ENCODE measurements around the gene NNMT.

NNMT gene
- 0 reads per million in 2 donors for total RNA-seq

GRCh38 chr11:114295676-114296604, at the start of gene NNMT:
Gene NNMT, plus strand, starts transcription at chr11:114296399. Its CDS starts 158 bp downstream, at chr11:114296557.
- DNase-seq = no peak

GRCh38 chr11:114247070-114247789, 49.0 kb upstream of the NNMT start:
- DNase-seq = no peak

GRCh38 chr11:114250180-114250579, 46.0 kb upstream of the NNMT start:
- DNase-seq = no peak

GRCh38 chr11:114250993-114251814, 45.0 kb upstream of the NNMT start:
- DNase-seq = no peak

GRCh38 chr11:114251815-114252337, 44.3 kb upstream of the NNMT start:
- no peak for DNase-seq

GRCh38 chr11:114252767-114253166, 43.4 kb upstream of the NNMT start:
- no peak for DNase-seq

- DNase-seq = no peak
These were observed 42.4 kb upstream of the NNMT start for GRCh38 chr11:114253771-114254170.

GRCh38 chr11:114254571-114255146, 41.5 kb upstream of the NNMT start:
- no peak for DNase-seq

- DNase-seq = no peak
These were observed 40.9 kb upstream of the NNMT start for GRCh38 chr11:114255289-114255688.

GRCh38 chr11:114256176-114256966, 39.8 kb upstream of the NNMT start:
- DNase-seq = no peak

- no peak for DNase-seq
These were observed 39.3 kb upstream of the NNMT start for GRCh38 chr11:114256967-114257286.

- DNase-seq = no peak
These were observed 38.3 kb upstream of the NNMT start for GRCh38 chr11:114257621-114258558.

GRCh38 chr11:114258696-114259095, 37.5 kb upstream of the NNMT start:
- DNase-seq = no peak

- no peak for DNase-seq
These were observed 37.1 kb upstream of the NNMT start for GRCh38 chr11:114259124-114259526.

- no peak for DNase-seq
These were observed 36.6 kb upstream of the NNMT start for GRCh38 chr11:114259551-114259983.

GRCh38 chr11:114260077-114260476, 36.1 kb upstream of the NNMT start:
- no peak for DNase-seq

GRCh38 chr11:114260483-114260882, 35.7 kb upstream of the NNMT start:
- no peak for DNase-seq

GRCh38 chr11:114261791-114262190, 34.4 kb upstream of the NNMT start:
- no peak for DNase-seq

GRCh38 chr11:114262681-114263512, 33.3 kb upstream of the NNMT start:
- no peak for DNase-seq
